WTC11 (cell line): Measurements from ENCODE around the gene HBB. TPM values are rescaled to one million over a fixed set of nuclear protein-coding genes. Genes with fewer than 3 reads are reported as not detected.

Source experiments
- ATAC-seq: fragments of 200-7000 bp; cut with Tn5 transposase; 2 replicates; pipeline ENCODE4 v1.10.0; 2021; ENCODE audit warnings: mild to moderate bottlenecking, moderate library complexity
- CTCF ChIA-PET: fragments of 300-600 bp; sonication (Branson Sonifier 250); formaldehyde crosslinking; loops from one replicate; lab custom pipeline; 2021; ENCODE audit warnings: antibody characterized with exemption; lab: Charles Lee
- POLR2A ChIA-PET: fragments of 350-600 bp; sonication (Branson Sonifier 250); formaldehyde crosslinking; loops from one replicate; lab custom pipeline; 2021; ENCODE audit warnings: antibody characterized with exemption; lab: Charles Lee
- DNase-seq: peaks from one replicate; pipeline ENCODE4 v3.0.0; 2021; ENCODE audit warnings: low spot score
- H3K27ac Mint-ChIP-seq: 2 replicates; pipeline ENCODE4 v1.8.0; 2021; ENCODE audit warnings: mixed read lengths
- H3K27me3 Mint-ChIP-seq: 2 replicates; pipeline ENCODE4 v1.8.0; 2021; ENCODE audit warnings: low read depth, mild to moderate bottlenecking, moderate library complexity, mixed read lengths
- H3K36me3 Mint-ChIP-seq: 2 replicates; pipeline ENCODE4 v1.8.0; 2021; ENCODE audit warnings: mixed read lengths
- H3K4me1 Mint-ChIP-seq: 2 replicates; pipeline ENCODE4 v1.8.0; 2022; ENCODE audit warnings: mixed read lengths
- H3K4me3 Mint-ChIP-seq: 2 replicates; pipeline ENCODE4 v1.8.0; 2021; ENCODE audit warnings: mild to moderate bottlenecking, moderate library complexity, mixed read lengths
- H3K9me3 Mint-ChIP-seq: 2 replicates; pipeline ENCODE4 v1.8.0; 2021; ENCODE audit warnings: mixed read lengths
- CBFB ChIP-seq: sonication (generic); formaldehyde crosslinking; IDR thresholded peaks from 2 replicates; pipeline ENCODE4 v1.8.1; 2022; ENCODE audit warnings: mild to moderate bottlenecking, low read depth, missing genetic modification reagents
- CREM ChIP-seq: sonication (generic); formaldehyde crosslinking; IDR thresholded peaks from 2 replicates; pipeline ENCODE4 v1.8.1; 2022; ENCODE audit warnings: mild to moderate bottlenecking, missing genetic modification reagents, moderate library complexity
- EMX1 ChIP-seq: fragments of 250-450 bp; sonication (Bioruptor Pico); IDR thresholded peaks from 2 replicates; pipeline ENCODE4 v1.8.0; 2021; ENCODE audit warnings: mild to moderate bottlenecking
- ESRRA ChIP-seq: sonication (generic); formaldehyde crosslinking; IDR thresholded peaks from 2 replicates; pipeline ENCODE4 v1.8.1; 2022; ENCODE audit warnings: mild to moderate bottlenecking, missing genetic modification reagents, borderline replicate concordance
- NFYB ChIP-seq: sonication (generic); formaldehyde crosslinking; conservative IDR thresholded peaks from 2 replicates; pipeline ENCODE4 v1.8.0; 2022; ENCODE audit warnings: low read depth, missing genetic modification reagents
- NR3C1 ChIP-seq: sonication (generic); formaldehyde crosslinking; conservative IDR thresholded peaks from 2 replicates; pipeline ENCODE4 v1.8.1; 2023; ENCODE audit warnings: low read depth, mild to moderate bottlenecking, missing genetic modification reagents
- SMAD3 ChIP-seq: sonication (generic); formaldehyde crosslinking; IDR thresholded peaks from 2 replicates; pipeline ENCODE4 v1.8.0; 2022; ENCODE audit warnings: missing genetic modification reagents, mild to moderate bottlenecking, borderline replicate concordance
- SMAD4 ChIP-seq: sonication (generic); formaldehyde crosslinking; IDR thresholded peaks from 2 replicates; pipeline ENCODE4 v1.8.0; 2022; ENCODE audit warnings: mild to moderate bottlenecking, missing genetic modification reagents
- TEAD1 ChIP-seq: sonication (generic); formaldehyde crosslinking; IDR thresholded peaks from 2 replicates; pipeline ENCODE4 v1.8.0; 2022; ENCODE audit warnings: mild to moderate bottlenecking, missing genetic modification reagents
- ZNF121 ChIP-seq: sonication (generic); formaldehyde crosslinking; IDR thresholded peaks from 2 replicates; pipeline ENCODE4 v1.8.0; 2023; ENCODE audit warnings: missing genetic modification reagents
- ZNF263 ChIP-seq: sonication (generic); formaldehyde crosslinking; IDR thresholded peaks from 2 replicates; pipeline ENCODE4 v1.8.1; 2022; ENCODE audit warnings: low read depth, mild to moderate bottlenecking, moderate library complexity, missing genetic modification reagents
- ZNF671 ChIP-seq: fragments of 250-450 bp; sonication (Bioruptor Pico); IDR thresholded peaks from 2 replicates; pipeline ENCODE4 v1.8.0; 2021; ENCODE audit warnings: mild to moderate bottlenecking
- total RNA-seq: library from RNA; stranded (reverse); gene quantifications from 3 replicates; pipeline ENCODE4 v1.2.3, GENCODE V29; 2021
- TF ChIP-seq, protein P1 (sequence below): sonication (generic); formaldehyde crosslinking; IDR thresholded peaks from 2 replicates; pipeline ENCODE4 v1.8.1; 2023; ENCODE audit warnings: mild to moderate bottlenecking, missing genetic modification reagents
- TF ChIP-seq, protein P2 (sequence below): sonication (generic); formaldehyde crosslinking; IDR thresholded peaks from 2 replicates; pipeline ENCODE4 v1.8.0; 2022; ENCODE audit warnings: mild to moderate bottlenecking, missing genetic modification reagents
- TF ChIP-seq, protein P3 (sequence below): fragments of 250-450 bp; sonication (Bioruptor Pico); IDR thresholded peaks from 2 replicates; pipeline ENCODE4 v1.9.0; 2021; ENCODE audit warnings: mild to moderate bottlenecking
- TF ChIP-seq, protein P4 (sequence below): sonication (generic); formaldehyde crosslinking; IDR thresholded peaks from 2 replicates; pipeline ENCODE4 v1.8.1; 2022; ENCODE audit warnings: mild to moderate bottlenecking, moderate library complexity, missing genetic modification reagents
- TF ChIP-seq, protein P5 (sequence below): sonication (generic); formaldehyde crosslinking; IDR thresholded peaks from 2 replicates; pipeline ENCODE4 v1.8.1; 2023; ENCODE audit warnings: mild to moderate bottlenecking, missing genetic modification reagents, moderate library complexity
- TF ChIP-seq, protein P6 (sequence below): fragments of 250-450 bp; sonication (Bioruptor Pico); IDR thresholded peaks from 2 replicates; pipeline ENCODE4 v1.8.0; 2021; ENCODE audit warnings: mild to moderate bottlenecking
- TF ChIP-seq, protein P7 (sequence below): sonication (generic); formaldehyde crosslinking; IDR thresholded peaks from 2 replicates; pipeline ENCODE4 v1.8.0; 2023; ENCODE audit warnings: missing genetic modification reagents, mild to moderate bottlenecking, borderline replicate concordance
- TF ChIP-seq, protein P8 (sequence below): sonication (generic); formaldehyde crosslinking; IDR thresholded peaks from 2 replicates; pipeline ENCODE4 v1.8.1; 2023; ENCODE audit warnings: mild to moderate bottlenecking, missing genetic modification reagents, moderate library complexity
- TF ChIP-seq, protein P9 (sequence below): sonication (generic); formaldehyde crosslinking; IDR thresholded peaks from 2 replicates; pipeline ENCODE4 v1.8.0; 2022; ENCODE audit warnings: mild to moderate bottlenecking, missing genetic modification reagents

HBB gene
- total RNA-seq, 1 experiment from 2014 or later: not detected

DNA sequence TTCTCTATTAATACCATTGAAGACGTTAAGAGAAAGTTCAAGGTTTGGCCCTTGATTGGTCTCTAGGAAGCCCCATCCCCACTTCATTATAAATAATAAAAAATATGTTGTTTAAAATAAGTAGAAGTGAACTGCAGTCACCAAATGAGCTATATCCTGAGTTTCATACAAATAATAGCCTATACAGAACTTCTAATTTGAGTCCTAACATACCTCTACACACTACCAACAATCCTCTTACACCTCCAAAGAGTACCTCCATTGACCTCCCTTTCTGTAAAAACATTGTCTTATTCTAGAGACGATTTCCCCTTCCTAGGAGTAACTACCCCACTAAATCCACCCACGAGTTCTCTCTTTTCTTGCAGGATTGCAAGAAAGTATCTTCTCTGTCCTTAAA is 14.6 kb upstream of the HBB start (continued):
- TF ChIP-seq, protein P1, sequence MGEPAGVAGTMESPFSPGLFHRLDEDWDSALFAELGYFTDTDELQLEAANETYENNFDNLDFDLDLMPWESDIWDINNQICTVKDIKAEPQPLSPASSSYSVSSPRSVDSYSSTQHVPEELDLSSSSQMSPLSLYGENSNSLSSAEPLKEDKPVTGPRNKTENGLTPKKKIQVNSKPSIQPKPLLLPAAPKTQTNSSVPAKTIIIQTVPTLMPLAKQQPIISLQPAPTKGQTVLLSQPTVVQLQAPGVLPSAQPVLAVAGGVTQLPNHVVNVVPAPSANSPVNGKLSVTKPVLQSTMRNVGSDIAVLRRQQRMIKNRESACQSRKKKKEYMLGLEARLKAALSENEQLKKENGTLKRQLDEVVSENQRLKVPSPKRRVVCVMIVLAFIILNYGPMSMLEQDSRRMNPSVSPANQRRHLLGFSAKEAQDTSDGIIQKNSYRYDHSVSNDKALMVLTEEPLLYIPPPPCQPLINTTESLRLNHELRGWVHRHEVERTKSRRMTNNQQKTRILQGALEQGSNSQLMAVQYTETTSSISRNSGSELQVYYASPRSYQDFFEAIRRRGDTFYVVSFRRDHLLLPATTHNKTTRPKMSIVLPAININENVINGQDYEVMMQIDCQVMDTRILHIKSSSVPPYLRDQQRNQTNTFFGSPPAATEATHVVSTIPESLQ (CRISPR knock-in tag): no peak
- no peak for TF ChIP-seq NFYB
- no peak for TF ChIP-seq CREM (CRISPR knock-in tag)
- TF ChIP-seq, protein P2, sequence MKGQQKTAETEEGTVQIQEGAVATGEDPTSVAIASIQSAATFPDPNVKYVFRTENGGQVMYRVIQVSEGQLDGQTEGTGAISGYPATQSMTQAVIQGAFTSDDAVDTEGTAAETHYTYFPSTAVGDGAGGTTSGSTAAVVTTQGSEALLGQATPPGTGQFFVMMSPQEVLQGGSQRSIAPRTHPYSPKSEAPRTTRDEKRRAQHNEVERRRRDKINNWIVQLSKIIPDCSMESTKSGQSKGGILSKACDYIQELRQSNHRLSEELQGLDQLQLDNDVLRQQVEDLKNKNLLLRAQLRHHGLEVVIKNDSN (CRISPR knock-in tag): no peak
- TF ChIP-seq SMAD4 (CRISPR knock-in tag): no peak
- TF ChIP-seq, protein P3, sequence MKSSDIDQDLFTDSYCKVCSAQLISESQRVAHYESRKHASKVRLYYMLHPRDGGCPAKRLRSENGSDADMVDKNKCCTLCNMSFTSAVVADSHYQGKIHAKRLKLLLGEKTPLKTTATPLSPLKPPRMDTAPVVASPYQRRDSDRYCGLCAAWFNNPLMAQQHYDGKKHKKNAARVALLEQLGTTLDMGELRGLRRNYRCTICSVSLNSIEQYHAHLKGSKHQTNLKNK (CRISPR knock-in tag): no peak
- TF ChIP-seq, protein P4, sequence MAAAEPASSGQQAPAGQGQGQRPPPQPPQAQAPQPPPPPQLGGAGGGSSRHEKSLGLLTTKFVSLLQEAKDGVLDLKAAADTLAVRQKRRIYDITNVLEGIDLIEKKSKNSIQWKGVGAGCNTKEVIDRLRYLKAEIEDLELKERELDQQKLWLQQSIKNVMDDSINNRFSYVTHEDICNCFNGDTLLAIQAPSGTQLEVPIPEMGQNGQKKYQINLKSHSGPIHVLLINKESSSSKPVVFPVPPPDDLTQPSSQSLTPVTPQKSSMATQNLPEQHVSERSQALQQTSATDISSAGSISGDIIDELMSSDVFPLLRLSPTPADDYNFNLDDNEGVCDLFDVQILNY (CRISPR knock-in tag): no peak
- TF ChIP-seq, all 79 proteins: peak for 0

DNA sequence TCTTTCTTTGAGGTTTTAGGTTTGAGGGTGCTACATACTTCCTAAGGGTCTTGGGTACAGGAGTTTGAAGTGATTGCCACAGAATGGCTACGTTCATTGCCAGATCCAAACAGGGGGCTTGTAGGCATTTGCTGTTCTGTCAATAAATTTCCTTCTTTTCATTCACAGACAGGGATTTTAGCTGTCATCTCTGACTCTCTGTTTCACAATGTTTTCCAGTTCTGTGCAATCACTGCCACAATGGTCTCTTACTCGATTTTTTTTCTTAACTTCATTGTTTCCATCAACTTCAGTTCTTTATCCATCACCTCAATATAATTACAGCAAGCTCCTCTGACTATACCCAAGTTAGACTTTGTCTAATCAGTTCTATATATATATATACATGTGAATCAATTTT is 13.6 kb upstream of the HBB start:
- POLR2A ChIA-PET: no interaction called here
- DNase-seq (no peak), ATAC-seq (no peak)
- Mint-ChIP-seq H3K27ac (no peak overlapping the region), H3K27me3 (no peaks in the 10 kb centered on the region; the same call in 1 of the 2 replicates), H3K4me3 (no peak overlapping the region), H3K4me1 (no peaks in the 10 kb centered on the region), H3K36me3 (no peaks in the 10 kb centered on the region), H3K9me3 (no peaks in the 10 kb centered on the region)
- CTCF ChIA-PET: no interaction called here
- no peak for TF ChIP-seq EMX1 (CRISPR knock-in tag)
- no peak for TF ChIP-seq SMAD3 (CRISPR knock-in tag)
- TF ChIP-seq, protein P5, sequence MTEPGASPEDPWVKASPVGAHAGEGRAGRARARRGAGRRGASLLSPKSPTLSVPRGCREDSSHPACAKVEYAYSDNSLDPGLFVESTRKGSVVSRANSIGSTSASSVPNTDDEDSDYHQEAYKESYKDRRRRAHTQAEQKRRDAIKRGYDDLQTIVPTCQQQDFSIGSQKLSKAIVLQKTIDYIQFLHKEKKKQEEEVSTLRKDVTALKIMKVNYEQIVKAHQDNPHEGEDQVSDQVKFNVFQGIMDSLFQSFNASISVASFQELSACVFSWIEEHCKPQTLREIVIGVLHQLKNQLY (CRISPR knock-in tag): no peak
- TF ChIP-seq NR3C1 (CRISPR knock-in tag): no peak
- TF ChIP-seq ZNF263 (CRISPR knock-in tag): no peak
- TF ChIP-seq, protein P6, sequence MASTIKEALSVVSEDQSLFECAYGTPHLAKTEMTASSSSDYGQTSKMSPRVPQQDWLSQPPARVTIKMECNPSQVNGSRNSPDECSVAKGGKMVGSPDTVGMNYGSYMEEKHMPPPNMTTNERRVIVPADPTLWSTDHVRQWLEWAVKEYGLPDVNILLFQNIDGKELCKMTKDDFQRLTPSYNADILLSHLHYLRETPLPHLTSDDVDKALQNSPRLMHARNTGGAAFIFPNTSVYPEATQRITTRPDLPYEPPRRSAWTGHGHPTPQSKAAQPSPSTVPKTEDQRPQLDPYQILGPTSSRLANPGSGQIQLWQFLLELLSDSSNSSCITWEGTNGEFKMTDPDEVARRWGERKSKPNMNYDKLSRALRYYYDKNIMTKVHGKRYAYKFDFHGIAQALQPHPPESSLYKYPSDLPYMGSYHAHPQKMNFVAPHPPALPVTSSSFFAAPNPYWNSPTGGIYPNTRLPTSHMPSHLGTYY (CRISPR knock-in tag): no peak
- TF ChIP-seq ZNF121 (CRISPR knock-in tag): no peak
- TF ChIP-seq TEAD1: no peak
- TF ChIP-seq, protein P7, sequence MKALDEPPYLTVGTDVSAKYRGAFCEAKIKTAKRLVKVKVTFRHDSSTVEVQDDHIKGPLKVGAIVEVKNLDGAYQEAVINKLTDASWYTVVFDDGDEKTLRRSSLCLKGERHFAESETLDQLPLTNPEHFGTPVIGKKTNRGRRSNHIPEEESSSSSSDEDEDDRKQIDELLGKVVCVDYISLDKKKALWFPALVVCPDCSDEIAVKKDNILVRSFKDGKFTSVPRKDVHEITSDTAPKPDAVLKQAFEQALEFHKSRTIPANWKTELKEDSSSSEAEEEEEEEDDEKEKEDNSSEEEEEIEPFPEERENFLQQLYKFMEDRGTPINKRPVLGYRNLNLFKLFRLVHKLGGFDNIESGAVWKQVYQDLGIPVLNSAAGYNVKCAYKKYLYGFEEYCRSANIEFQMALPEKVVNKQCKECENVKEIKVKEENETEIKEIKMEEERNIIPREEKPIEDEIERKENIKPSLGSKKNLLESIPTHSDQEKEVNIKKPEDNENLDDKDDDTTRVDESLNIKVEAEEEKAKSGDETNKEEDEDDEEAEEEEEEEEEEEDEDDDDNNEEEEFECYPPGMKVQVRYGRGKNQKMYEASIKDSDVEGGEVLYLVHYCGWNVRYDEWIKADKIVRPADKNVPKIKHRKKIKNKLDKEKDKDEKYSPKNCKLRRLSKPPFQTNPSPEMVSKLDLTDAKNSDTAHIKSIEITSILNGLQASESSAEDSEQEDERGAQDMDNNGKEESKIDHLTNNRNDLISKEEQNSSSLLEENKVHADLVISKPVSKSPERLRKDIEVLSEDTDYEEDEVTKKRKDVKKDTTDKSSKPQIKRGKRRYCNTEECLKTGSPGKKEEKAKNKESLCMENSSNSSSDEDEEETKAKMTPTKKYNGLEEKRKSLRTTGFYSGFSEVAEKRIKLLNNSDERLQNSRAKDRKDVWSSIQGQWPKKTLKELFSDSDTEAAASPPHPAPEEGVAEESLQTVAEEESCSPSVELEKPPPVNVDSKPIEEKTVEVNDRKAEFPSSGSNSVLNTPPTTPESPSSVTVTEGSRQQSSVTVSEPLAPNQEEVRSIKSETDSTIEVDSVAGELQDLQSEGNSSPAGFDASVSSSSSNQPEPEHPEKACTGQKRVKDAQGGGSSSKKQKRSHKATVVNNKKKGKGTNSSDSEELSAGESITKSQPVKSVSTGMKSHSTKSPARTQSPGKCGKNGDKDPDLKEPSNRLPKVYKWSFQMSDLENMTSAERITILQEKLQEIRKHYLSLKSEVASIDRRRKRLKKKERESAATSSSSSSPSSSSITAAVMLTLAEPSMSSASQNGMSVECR (CRISPR knock-in tag): no peak
- TF ChIP-seq, protein P8, sequence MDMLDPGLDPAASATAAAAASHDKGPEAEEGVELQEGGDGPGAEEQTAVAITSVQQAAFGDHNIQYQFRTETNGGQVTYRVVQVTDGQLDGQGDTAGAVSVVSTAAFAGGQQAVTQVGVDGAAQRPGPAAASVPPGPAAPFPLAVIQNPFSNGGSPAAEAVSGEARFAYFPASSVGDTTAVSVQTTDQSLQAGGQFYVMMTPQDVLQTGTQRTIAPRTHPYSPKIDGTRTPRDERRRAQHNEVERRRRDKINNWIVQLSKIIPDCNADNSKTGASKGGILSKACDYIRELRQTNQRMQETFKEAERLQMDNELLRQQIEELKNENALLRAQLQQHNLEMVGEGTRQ (CRISPR knock-in tag): no peak
- TF ChIP-seq, protein P9, sequence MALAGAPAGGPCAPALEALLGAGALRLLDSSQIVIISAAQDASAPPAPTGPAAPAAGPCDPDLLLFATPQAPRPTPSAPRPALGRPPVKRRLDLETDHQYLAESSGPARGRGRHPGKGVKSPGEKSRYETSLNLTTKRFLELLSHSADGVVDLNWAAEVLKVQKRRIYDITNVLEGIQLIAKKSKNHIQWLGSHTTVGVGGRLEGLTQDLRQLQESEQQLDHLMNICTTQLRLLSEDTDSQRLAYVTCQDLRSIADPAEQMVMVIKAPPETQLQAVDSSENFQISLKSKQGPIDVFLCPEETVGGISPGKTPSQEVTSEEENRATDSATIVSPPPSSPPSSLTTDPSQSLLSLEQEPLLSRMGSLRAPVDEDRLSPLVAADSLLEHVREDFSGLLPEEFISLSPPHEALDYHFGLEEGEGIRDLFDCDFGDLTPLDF: no peak
- no peak for TF ChIP-seq CBFB (CRISPR knock-in tag)
- TF ChIP-seq ZNF671 (CRISPR knock-in tag): no peak
- no peak for TF ChIP-seq ESRRA (CRISPR knock-in tag)
